ENCODE measurements around the gene KNSTRN.

DNA sequence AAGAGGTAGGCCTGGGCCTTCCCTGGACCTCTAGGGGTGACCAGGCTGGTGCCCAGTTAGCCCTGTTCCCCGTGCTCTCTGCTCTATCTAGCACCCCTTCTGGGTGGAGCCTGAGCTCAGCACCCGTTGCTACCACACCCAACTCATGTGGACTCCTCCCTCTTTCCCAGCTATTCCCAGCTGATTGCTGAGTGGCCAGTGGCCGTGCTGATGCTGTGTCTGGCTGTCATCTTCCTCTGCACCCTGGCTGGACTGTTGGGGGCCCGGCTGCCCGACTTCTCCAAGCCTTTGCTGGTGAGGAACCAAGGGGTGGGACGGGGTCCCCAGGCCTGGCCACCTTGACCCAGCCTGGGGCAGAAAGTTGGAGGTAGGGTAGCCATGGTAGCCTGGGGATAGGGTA is 18.3 kb upstream of the KNSTRN start:
- TF ChIP-seq, protein P1, sequence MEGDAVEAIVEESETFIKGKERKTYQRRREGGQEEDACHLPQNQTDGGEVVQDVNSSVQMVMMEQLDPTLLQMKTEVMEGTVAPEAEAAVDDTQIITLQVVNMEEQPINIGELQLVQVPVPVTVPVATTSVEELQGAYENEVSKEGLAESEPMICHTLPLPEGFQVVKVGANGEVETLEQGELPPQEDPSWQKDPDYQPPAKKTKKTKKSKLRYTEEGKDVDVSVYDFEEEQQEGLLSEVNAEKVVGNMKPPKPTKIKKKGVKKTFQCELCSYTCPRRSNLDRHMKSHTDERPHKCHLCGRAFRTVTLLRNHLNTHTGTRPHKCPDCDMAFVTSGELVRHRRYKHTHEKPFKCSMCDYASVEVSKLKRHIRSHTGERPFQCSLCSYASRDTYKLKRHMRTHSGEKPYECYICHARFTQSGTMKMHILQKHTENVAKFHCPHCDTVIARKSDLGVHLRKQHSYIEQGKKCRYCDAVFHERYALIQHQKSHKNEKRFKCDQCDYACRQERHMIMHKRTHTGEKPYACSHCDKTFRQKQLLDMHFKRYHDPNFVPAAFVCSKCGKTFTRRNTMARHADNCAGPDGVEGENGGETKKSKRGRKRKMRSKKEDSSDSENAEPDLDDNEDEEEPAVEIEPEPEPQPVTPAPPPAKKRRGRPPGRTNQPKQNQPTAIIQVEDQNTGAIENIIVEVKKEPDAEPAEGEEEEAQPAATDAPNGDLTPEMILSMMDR (IDR thresholded peaks at IDR 0.05; ENCODE audit: extremely low read depth in 1 of 2, insufficient read depth in 1 of 2, low read depth in 1 of 2, low read length in 2 of 2), result no peak
- TF ChIP-seq JUN (IDR thresholded peaks at IDR 0.05; ENCODE audit: borderline replicate concordance, insufficient read depth, insufficient read length, low read depth), result no peak
- TF ChIP-seq POLR2AphosphoS5 (IDR thresholded peaks at IDR 0.05; ENCODE audit: insufficient read depth, low read depth, low read length), result no peak
- TF ChIP-seq MAX (IDR thresholded peaks at IDR 0.05; ENCODE audit: insufficient read depth, insufficient read length), result no peak
